GM13977 (cell line): Measurements from ENCODE around the gene REELD1.

ENCODE experiments used
- DNase-seq: peaks from one replicate; pipeline ENCODE4 v3.0.0; 2012; ENCODE audit warnings: low spot score
- in situ Hi-C: fragments of 300-500 bp; cut with MboI; formaldehyde crosslinking; loops from one replicate; pipeline ENCODE4 v1.12.0; 2022; ENCODE audit warnings: low sequenced_read_pairs, low pct_unique_long_range_greater_than_20kb, mixed read lengths, inconsistent platforms; ENCODE audit not compliant: unreplicated experiment
- TF ChIP-seq, protein P1 (sequence below): IDR thresholded peaks from 2 replicates; pipeline ENCODE4 v1.5.1; 2012; ENCODE audit warnings: mild to moderate bottlenecking, control low read depth; ENCODE audit not compliant: insufficient read depth; ENCODE audit errors: extremely low read depth, missing control alignments

Gene REELD1

GRCh38 chr4:146275370-146275769 lies 61.0 kb downstream of the REELD1 start:
- in situ Hi-C loops, result no loop called here
- TF ChIP-seq, protein P1, sequence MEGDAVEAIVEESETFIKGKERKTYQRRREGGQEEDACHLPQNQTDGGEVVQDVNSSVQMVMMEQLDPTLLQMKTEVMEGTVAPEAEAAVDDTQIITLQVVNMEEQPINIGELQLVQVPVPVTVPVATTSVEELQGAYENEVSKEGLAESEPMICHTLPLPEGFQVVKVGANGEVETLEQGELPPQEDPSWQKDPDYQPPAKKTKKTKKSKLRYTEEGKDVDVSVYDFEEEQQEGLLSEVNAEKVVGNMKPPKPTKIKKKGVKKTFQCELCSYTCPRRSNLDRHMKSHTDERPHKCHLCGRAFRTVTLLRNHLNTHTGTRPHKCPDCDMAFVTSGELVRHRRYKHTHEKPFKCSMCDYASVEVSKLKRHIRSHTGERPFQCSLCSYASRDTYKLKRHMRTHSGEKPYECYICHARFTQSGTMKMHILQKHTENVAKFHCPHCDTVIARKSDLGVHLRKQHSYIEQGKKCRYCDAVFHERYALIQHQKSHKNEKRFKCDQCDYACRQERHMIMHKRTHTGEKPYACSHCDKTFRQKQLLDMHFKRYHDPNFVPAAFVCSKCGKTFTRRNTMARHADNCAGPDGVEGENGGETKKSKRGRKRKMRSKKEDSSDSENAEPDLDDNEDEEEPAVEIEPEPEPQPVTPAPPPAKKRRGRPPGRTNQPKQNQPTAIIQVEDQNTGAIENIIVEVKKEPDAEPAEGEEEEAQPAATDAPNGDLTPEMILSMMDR, result no peak
- DNase-seq, result no peak

DNA sequence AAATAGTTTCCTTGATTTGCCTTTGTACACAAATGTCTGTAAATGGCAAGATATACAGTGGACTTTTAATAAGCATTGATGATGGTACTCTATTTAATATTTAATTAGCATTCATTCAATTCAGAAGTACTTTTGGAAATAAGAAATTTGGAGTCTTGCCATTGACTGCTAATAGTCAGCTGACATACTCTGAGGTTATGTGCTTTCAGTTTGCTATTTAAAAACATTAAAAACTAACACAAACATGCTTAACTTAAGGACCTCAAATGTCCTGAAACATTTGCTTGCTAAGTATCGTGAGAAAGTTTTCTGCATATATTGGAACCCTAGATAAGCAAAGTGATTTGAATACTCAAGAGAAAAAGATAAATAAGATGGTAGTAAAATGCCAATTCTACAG lies 64.6 kb downstream of the REELD1 start:
- no peak for DNase-seq
- TF ChIP-seq, protein P1, result no peak
- in situ Hi-C loops, result no loop called here
